HEK293 (cell line): ENCODE measurements around the gene COA8.

ENCODE experiments used
- PATZ1 ChIP-seq: fragments of 450-650 bp; formaldehyde crosslinking; IDR thresholded peaks from 2 replicates; pipeline ENCODE4 v1.5.1; 2016; ENCODE audit warnings: missing biosample characterization, missing genetic modification characterization
- TCF7L2 ChIP-seq: IDR thresholded peaks from 2 replicates; pipeline ENCODE4 v1.6.1; 2011; ENCODE audit warnings: low read depth, mild to moderate bottlenecking, inconsistent platforms, low read length, moderate library complexity, borderline replicate concordance
- YY1 ChIP-seq: fragments of 450-650 bp; formaldehyde crosslinking; IDR thresholded peaks from 2 replicates; pipeline ENCODE4 v1.5.1; 2018; ENCODE audit warnings: missing biosample characterization, missing genetic modification characterization
- YY2 ChIP-seq: fragments of 450-650 bp; formaldehyde crosslinking; IDR thresholded peaks from 2 replicates; pipeline ENCODE4 v1.5.1; 2016; ENCODE audit warnings: missing biosample characterization, missing genetic modification characterization
- ZBTB17 ChIP-seq: fragments of 450-650 bp; formaldehyde crosslinking; IDR thresholded peaks from 2 replicates; pipeline ENCODE4 v1.5.1; 2016; ENCODE audit warnings: missing biosample characterization, missing genetic modification characterization
- ZBTB8A ChIP-seq: fragments of 450-650 bp; formaldehyde crosslinking; IDR thresholded peaks from 2 replicates; pipeline ENCODE4 v1.5.1; 2016; ENCODE audit warnings: missing biosample characterization, missing genetic modification characterization
- ZEB2 ChIP-seq: fragments of 450-650 bp; formaldehyde crosslinking; IDR thresholded peaks from 2 replicates; pipeline ENCODE4 v1.5.1; 2016; ENCODE audit warnings: missing biosample characterization, missing genetic modification characterization
- ZFHX2 ChIP-seq: fragments of 450-650 bp; formaldehyde crosslinking; conservative IDR thresholded peaks from 2 replicates; pipeline ENCODE4 v1.5.1; 2016; ENCODE audit warnings: missing biosample characterization, missing genetic modification characterization
- ZNF10 ChIP-seq: fragments of 450-650 bp; formaldehyde crosslinking; IDR thresholded peaks from 2 replicates; pipeline ENCODE4 v1.5.1; 2017; ENCODE audit warnings: missing biosample characterization, missing genetic modification characterization
- ZNF114 ChIP-seq: fragments of 450-650 bp; formaldehyde crosslinking; IDR thresholded peaks from 2 replicates; pipeline ENCODE4 v1.5.0; 2017; ENCODE audit warnings: missing biosample characterization, missing genetic modification characterization
- ZNF221 ChIP-seq: fragments of 450-650 bp; formaldehyde crosslinking; IDR thresholded peaks from 2 replicates; pipeline ENCODE4 v1.5.1; 2017; ENCODE audit warnings: missing biosample characterization, missing genetic modification characterization, borderline replicate concordance
- ZNF223 ChIP-seq: fragments of 450-650 bp; formaldehyde crosslinking; IDR thresholded peaks from 2 replicates; pipeline ENCODE4 v1.5.1; 2016; ENCODE audit warnings: missing biosample characterization, missing genetic modification characterization
- ZNF26 ChIP-seq: fragments of 450-650 bp; formaldehyde crosslinking; IDR thresholded peaks from 2 replicates; pipeline ENCODE4 v1.5.1; 2016; ENCODE audit warnings: missing biosample characterization, missing genetic modification characterization
- ZNF302 ChIP-seq: fragments of 450-650 bp; formaldehyde crosslinking; IDR thresholded peaks from 2 replicates; pipeline ENCODE4 v1.5.1; 2016; ENCODE audit warnings: missing biosample characterization, missing genetic modification characterization, low read depth
- ZNF341 ChIP-seq: fragments of 450-650 bp; formaldehyde crosslinking; IDR thresholded peaks from 2 replicates; pipeline ENCODE4; 2016; ENCODE audit warnings: low read depth, missing biosample characterization, missing genetic modification characterization
- ZNF366 ChIP-seq: fragments of 450-650 bp; formaldehyde crosslinking; conservative IDR thresholded peaks from 2 replicates; pipeline ENCODE4 v1.5.1; 2016; ENCODE audit warnings: missing biosample characterization, missing genetic modification characterization
- ZNF391 ChIP-seq: fragments of 450-650 bp; formaldehyde crosslinking; IDR thresholded peaks from 2 replicates; pipeline ENCODE4 v1.5.1; 2016; ENCODE audit warnings: low read depth, missing biosample characterization, missing genetic modification characterization, borderline replicate concordance
- ZNF514 ChIP-seq: fragments of 450-650 bp; formaldehyde crosslinking; IDR thresholded peaks from 2 replicates; pipeline ENCODE4 v1.5.1; 2016; ENCODE audit warnings: missing biosample characterization, missing genetic modification characterization
- ZNF660 ChIP-seq: fragments of 450-650 bp; IDR thresholded peaks from 2 replicates; pipeline ENCODE4 v1.5.1; 2018; ENCODE audit warnings: missing biosample characterization, mild to moderate bottlenecking, missing genetic modification characterization
- ZNF777 ChIP-seq: fragments of 450-650 bp; formaldehyde crosslinking; IDR thresholded peaks from 2 replicates; pipeline ENCODE4 v1.5.1; 2017; ENCODE audit warnings: missing biosample characterization, missing genetic modification characterization, borderline replicate concordance
- ZNF785 ChIP-seq: fragments of 450-650 bp; formaldehyde crosslinking; IDR thresholded peaks from 2 replicates; pipeline ENCODE4 v1.5.1; 2016; ENCODE audit warnings: missing biosample characterization, missing genetic modification characterization
- ZNF830 ChIP-seq: fragments of 450-650 bp; IDR thresholded peaks from 2 replicates; pipeline ENCODE4 v1.5.0; 2018; ENCODE audit warnings: missing biosample characterization, missing genetic modification characterization, low read depth, mild to moderate bottlenecking, moderate library complexity
- ZXDB ChIP-seq: fragments of 450-650 bp; formaldehyde crosslinking; IDR thresholded peaks from 2 replicates; pipeline ENCODE4 v1.5.1; 2016; ENCODE audit warnings: missing biosample characterization, missing genetic modification characterization
- TF ChIP-seq, protein P1 (sequence below): fragments of 450-650 bp; formaldehyde crosslinking; conservative IDR thresholded peaks from 2 replicates; pipeline ENCODE4 v1.5.1; 2016; ENCODE audit warnings: low read depth, missing biosample characterization, missing genetic modification characterization
- TF ChIP-seq, protein P2 (sequence below): fragments of 450-650 bp; formaldehyde crosslinking; IDR thresholded peaks from 2 replicates; pipeline ENCODE4 v1.5.1; 2016; ENCODE audit warnings: missing biosample characterization, missing genetic modification characterization
- TF ChIP-seq, protein P3 (sequence below): fragments of 450-650 bp; formaldehyde crosslinking; IDR thresholded peaks from 2 replicates; pipeline ENCODE4 v1.5.1; 2016; ENCODE audit warnings: missing biosample characterization, missing genetic modification characterization

The COA8 gene

DNA sequence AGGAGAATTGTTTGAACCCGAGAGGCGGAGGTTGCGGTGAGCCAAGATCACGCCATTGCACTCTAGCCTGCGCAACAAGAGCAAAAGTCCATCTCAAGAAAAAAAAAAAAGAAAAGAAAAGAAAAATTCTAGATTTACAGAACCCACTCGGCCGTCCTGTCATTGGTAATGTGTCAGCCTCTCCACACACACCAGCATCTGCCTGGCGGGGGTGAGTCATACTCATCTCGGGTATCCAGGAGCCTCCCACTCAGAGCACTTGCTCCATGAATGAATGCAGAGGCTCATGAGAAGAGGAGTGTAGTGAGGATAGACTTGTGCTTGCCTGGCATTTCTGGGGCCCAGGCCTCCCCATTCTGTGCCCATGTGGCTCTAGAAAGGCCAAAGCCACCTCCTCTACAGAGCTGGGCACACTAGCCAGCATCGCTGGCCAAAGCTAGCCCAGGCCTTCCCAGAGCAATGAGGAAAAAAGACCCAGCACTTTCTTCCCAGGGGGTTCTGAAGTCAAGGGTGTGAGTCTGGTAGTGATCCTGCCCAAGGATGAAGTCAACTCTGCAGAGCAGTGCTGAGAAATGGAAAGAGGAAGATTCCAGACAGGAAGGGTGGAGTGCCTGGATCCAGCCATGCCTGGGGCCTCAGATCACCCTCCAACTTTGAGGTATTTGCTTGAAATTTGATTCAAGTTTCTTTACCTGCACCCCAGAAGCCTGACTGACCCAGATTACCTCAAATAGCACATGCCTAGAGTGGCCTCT lies 35.0 kb downstream of the COA8 start (continued):
- no peak for TF ChIP-seq ZNF26 (tag by site-specific recombination)
- no peak for TF ChIP-seq YY2 (tag by site-specific recombination)
- TF ChIP-seq ZXDB (tag by site-specific recombination) = no peak
- no peak for TF ChIP-seq ZNF785 (tag by site-specific recombination)
- TF ChIP-seq ZNF391 = no peak
- TF ChIP-seq ZEB2 (tag by site-specific recombination) = peak; percentile 62; the same call in 1 of the 2 replicates
- no peak for TF ChIP-seq ZNF777 (tag by site-specific recombination)
- 0 out of 2 replicates have a peak, but pooled peaks have one; percentile 24 for TF ChIP-seq PATZ1 (tag by site-specific recombination)
- peak; percentile 48; the same call in 1 of the 2 replicates for TF ChIP-seq ZNF366 (tag by site-specific recombination)
- TF ChIP-seq, protein P1, sequence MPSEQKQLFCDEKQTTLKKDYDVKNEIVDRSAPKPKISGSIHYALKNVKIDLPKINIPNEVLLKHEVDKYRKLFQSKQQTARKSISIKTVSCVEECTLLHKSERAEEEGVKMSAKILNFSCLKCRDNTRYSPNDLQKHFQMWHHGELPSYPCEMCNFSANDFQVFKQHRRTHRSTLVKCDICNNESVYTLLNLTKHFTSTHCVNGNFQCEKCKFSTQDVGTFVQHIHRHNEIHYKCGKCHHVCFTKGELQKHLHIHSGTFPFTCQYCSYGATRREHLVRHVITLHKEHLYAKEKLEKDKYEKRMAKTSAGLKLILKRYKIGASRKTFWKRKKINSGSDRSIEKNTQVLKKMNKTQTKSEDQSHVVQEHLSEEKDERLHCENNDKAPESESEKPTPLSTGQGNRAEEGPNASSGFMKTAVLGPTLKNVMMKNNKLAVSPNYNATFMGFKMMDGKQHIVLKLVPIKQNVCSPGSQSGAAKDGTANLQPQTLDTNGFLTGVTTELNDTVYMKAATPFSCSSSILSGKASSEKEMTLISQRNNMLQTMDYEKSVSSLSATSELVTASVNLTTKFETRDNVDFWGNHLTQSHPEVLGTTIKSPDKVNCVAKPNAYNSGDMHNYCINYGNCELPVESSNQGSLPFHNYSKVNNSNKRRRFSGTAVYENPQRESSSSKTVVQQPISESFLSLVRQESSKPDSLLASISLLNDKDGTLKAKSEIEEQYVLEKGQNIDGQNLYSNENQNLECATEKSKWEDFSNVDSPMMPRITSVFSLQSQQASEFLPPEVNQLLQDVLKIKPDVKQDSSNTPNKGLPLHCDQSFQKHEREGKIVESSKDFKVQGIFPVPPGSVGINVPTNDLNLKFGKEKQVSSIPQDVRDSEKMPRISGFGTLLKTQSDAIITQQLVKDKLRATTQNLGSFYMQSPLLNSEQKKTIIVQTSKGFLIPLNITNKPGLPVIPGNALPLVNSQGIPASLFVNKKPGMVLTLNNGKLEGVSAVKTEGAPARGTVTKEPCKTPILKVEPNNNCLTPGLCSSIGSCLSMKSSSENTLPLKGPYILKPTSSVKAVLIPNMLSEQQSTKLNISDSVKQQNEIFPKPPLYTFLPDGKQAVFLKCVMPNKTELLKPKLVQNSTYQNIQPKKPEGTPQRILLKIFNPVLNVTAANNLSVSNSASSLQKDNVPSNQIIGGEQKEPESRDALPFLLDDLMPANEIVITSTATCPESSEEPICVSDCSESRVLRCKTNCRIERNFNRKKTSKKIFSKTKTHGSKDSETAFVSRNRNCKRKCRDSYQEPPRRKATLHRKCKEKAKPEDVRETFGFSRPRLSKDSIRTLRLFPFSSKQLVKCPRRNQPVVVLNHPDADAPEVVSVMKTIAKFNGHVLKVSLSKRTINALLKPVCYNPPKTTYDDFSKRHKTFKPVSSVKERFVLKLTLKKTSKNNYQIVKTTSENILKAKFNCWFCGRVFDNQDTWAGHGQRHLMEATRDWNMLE (tag by site-specific recombination) = no peak
- TF ChIP-seq, protein P2, sequence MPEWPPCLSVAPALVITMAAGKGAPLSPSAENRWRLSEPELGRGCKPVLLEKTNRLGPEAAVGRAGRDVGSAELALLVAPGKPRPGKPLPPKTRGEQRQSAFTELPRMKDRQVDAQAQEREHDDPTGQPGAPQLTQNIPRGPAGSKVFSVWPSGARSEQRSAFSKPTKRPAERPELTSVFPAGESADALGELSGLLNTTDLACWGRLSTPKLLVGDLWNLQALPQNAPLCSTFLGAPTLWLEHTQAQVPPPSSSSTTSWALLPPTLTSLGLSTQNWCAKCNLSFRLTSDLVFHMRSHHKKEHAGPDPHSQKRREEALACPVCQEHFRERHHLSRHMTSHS (tag by site-specific recombination) = no peak
- no peak for TF ChIP-seq ZNF660
- peak; percentile 94 for TF ChIP-seq ZBTB17 (tag by site-specific recombination)
- no peak for TF ChIP-seq ZNF223 (tag by site-specific recombination)
- no peak for TF ChIP-seq TCF7L2
- no peak for TF ChIP-seq ZNF114 (tag by site-specific recombination)
- no peak for TF ChIP-seq ZNF221 (tag by site-specific recombination)
- no peak for TF ChIP-seq ZNF302 (tag by site-specific recombination)
- no peak for TF ChIP-seq ZNF830 (tag by site-specific recombination)
- no peak for TF ChIP-seq ZNF10
- TF ChIP-seq ZFHX2 (tag by site-specific recombination) = peak; percentile 82
- no peak for TF ChIP-seq YY1
- TF ChIP-seq, protein P3, sequence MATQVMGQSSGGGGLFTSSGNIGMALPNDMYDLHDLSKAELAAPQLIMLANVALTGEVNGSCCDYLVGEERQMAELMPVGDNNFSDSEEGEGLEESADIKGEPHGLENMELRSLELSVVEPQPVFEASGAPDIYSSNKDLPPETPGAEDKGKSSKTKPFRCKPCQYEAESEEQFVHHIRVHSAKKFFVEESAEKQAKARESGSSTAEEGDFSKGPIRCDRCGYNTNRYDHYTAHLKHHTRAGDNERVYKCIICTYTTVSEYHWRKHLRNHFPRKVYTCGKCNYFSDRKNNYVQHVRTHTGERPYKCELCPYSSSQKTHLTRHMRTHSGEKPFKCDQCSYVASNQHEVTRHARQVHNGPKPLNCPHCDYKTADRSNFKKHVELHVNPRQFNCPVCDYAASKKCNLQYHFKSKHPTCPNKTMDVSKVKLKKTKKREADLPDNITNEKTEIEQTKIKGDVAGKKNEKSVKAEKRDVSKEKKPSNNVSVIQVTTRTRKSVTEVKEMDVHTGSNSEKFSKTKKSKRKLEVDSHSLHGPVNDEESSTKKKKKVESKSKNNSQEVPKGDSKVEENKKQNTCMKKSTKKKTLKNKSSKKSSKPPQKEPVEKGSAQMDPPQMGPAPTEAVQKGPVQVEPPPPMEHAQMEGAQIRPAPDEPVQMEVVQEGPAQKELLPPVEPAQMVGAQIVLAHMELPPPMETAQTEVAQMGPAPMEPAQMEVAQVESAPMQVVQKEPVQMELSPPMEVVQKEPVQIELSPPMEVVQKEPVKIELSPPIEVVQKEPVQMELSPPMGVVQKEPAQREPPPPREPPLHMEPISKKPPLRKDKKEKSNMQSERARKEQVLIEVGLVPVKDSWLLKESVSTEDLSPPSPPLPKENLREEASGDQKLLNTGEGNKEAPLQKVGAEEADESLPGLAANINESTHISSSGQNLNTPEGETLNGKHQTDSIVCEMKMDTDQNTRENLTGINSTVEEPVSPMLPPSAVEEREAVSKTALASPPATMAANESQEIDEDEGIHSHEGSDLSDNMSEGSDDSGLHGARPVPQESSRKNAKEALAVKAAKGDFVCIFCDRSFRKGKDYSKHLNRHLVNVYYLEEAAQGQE = no peak
- no peak for TF ChIP-seq ZNF514 (tag by site-specific recombination)
- no peak for TF ChIP-seq ZBTB8A (tag by site-specific recombination)
- no peak for TF ChIP-seq ZNF341 (tag by site-specific recombination)
